CD4-positive, alpha-beta T cell treated with Interleukin-4 for 4 hours (primary cell): ENCODE results near the gene FCHSD2.
"Not testable (repeated sequence)": the region's sequence is repeated elsewhere in the genome, so short reads cannot be mapped to it uniquely, and the experiment has no call there.

Experiments used
- DNase-seq: peaks from one replicate; pipeline ENCODE4 v3.0.0-alpha.2; 2020

The FCHSD2 gene

DNA sequence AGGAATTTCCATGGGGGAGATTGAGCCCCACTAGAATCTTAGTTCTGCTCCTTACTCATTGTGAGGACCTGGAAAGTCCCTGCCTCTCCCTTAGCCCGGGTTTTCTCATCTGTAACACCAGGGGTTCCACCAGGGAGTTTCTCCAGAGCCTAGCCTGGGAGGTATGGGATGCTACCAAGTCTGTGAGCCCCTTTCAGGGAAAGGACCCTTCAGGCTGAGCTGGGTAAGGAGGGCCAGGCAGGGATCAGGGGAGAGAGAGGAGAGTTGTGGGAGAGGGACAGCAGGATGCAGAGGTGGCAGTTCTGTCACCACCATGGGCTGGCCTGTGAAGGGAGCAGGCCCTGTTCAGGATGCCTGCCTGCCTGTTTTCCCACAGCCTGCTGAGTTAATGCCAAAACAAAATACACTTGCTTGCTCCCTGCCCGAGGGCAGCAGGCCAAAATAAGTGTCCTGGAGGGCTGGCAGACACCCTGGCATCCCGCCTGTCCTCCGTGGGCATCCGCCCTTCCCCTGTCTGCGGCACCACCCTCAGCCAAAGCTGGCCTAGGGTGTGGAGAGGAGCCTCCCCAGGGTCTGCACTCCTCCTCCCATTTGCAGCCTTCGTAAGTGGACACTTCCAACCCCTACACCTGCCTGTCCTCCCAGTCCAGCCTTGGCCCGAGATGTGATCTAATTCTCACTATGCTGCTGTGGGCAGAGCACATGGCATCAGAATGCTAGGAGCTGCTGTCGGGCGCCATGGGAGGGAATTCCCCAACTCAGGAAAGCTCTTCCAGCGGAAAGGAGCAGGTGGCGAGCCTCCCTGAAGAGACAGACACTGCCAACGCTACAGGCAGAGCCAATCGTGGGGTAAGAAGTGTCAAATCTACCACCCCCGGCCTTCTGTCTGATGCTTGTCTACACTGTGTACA, 5.9 kb upstream of the FCHSD2 start:
- no peak for DNase-seq

DNA sequence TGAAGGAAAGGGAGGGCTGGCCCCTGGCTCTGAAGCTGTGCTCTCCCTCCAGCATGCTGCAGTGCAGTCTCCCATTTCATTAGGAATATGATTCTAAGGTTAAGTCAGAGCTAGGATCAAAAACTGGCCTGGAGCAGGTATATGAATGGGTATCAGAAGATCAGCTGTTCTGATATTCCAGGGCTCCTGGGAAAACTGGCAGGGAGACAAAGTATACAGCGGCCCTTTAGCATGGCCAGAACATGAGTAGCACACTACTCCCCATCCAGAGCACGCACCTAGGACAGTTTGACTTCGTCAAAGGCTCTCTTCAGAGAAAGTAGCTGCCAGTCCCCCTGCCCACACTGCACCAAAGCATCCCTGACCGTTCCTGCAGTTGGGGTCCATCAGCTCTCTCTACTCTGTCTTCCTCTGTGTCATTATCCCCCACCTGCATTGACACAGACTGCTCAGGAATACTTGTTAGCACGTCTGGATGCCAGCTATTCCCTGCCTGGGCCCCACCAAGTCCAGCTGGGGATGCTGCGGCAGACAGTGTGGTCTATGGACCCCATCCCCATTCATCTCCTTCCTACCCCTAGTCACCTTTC, 4.0 kb upstream of the FCHSD2 start:
- DNase-seq: no peak

DNA sequence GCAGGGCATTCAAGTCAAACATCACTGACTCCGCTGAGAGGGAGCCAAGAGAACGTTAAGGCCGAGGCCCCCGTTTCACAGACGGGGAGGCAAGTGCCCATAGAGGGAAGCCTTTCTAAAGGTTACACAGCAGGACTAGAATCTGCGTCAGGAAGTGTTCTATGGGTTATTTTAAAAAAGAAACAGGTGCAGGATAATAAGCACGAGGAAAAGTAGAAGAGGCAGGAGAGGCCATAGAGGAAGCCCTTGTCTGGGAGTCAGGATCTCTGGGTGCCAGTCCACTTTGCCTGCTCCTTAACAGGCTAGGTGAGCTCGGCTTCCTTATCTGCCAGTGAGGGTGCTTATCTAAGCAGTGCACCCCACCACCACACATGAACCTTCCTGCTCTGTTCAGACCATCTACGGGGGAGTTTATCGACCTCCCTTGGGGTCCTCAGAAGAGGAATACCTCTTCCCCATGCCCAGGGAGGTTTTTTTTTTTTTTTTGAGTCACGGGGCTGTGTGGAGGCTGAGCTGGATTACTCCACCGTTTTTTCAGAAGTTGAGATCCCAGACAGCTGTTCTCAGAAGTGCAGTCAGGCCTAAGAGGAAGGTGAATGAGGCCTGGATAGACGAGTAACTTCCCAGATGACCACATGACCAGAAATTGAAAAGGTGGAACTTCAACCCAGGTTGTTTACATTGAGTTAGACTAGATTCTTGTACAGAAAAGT, 1.2 kb upstream of the FCHSD2 start:
- no peak for DNase-seq

DNA sequence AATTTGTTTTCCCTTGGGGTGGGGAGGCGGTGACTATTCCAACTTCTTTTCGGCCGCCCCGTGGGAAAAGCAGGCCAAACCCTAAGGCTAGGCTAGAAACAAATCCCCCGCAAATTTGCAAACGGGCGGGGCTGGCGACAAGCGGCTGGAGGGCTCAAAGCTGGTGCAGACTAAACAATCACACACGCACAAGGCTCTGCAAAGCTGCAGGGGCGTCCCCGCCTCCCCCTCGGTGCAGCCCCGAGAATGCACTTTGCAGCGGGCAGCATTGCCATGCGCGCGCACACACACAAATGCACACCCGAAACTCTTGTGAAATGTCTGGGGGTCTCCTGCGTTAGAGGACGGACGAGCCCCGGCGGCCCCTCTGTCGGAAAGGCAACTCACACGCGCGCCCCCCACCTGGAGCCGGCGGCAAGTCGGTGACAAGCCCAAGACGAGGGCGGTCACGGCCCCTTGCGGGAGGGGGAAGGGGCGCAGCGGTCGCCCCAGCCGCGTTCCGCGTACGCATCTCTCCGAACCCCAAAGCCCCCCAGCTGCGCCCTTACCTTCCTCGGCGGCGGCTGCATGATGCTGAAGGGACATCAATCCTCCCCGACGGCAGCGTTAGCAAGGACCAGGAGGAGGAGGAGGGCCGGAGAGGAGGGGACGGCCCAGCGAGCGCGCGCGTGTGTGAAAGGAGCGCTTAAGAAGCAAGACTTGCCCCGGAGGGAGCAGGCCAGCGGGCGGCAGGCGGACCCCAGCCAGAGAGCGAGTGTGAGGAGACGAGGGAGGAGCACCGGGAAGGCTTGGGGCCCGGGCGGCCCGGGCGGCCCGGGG, 600 bp downstream of the FCHSD2 start:
- peak; percentile 52 for DNase-seq

DNA sequence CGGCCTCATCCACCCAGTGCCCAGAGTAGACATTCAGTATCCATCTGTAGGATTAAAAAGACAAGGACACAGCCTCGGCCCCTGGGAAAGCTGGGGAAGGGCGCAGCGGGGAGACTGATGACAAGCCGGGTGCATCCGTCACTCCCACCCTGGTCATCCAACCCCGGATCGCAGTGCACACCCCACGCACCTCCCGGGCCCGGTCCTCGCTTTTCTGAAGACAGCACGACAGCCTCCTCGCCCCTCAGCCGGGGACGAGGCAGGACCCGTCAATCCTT, 1.1 kb downstream of the FCHSD2 start:
- no peak for DNase-seq

DNA sequence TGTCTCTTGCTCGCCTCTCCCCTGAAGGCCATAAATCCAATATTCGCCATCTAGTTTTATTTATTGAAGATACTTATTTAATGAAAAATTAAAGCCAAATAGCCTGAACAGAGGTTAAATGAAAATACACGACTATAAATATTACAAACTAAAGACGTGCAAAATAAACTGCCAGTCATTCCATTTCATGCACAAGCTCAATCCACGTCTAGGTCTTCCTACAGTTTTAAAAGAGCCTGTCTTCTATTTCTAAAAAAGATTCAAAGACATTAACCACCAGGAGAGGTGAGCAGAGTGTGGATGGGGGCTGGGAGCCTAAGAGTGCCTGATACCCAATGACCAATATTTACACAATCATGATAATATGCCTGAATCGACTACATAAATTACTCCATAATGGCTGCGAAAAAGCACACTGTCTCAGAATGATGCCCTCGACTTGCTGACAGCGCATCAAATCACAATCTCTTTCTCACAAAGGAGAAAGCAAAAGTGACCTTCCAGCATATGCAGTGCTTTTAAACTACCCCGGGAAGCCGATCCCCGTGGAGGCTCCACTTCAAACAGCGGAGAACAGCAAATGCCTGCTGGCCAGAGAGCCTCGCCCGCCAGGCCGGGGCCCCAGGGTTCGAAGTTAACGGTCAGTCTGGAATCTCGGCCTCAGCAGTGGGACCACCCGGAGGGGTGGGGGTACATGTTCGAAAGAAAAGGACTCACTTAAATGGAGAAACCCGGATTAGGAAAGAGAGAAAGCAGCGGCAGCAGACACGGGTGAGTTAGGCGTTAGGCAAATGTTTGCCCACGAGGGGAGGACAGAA, 1.7 kb downstream of the FCHSD2 start:
- no peak for DNase-seq

DNA sequence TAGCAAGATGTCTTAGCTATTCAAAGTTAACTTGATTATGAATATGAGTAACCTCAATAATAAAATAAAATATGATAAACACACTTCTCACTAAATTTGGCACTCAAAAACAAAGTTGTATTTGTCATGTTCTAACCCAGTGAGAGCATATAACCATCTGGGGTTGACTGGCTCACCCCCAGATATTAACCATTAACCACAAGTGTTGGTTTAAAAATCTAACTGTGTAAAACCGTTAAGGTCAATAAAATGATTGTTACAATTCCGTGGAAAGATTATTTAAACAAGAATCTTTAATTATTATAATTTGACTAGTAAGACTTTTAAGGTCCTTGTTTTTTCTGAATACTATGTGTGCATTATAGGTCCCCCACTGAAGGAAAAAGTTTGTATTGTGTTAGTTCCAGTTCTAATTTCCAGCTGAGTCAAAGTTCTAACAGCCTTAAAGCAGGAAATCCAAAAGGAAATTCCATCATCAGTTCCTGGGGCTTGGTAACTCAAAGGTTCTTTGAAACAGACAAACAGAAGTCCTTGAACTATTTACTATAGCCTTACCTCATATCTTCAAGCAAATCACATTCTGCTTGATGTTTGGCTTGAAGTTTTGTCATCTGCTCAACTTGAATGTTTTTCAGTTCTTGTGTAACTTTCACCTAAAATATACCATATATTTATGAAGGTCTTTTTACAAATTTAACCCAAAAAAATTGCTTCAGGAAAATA, 2.5 kb downstream of the FCHSD2 start:
- peak; percentile 16 for DNase-seq

DNA sequence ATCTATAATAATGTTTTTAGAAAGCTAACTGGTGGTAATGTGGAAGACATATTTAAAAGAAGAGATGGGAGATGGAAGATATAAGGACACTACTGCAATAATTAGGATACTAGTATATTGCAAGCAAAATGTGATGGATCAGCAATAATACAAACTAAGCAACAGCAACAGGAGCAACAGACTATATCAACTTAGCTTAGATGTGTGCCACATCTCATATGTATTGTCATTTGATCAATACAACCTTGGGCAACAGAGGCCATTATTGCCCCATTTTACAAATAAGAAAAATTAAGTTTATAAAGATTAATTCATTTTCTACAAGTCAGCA, 4.2 kb downstream of the FCHSD2 start:
- no peak for DNase-seq

DNA sequence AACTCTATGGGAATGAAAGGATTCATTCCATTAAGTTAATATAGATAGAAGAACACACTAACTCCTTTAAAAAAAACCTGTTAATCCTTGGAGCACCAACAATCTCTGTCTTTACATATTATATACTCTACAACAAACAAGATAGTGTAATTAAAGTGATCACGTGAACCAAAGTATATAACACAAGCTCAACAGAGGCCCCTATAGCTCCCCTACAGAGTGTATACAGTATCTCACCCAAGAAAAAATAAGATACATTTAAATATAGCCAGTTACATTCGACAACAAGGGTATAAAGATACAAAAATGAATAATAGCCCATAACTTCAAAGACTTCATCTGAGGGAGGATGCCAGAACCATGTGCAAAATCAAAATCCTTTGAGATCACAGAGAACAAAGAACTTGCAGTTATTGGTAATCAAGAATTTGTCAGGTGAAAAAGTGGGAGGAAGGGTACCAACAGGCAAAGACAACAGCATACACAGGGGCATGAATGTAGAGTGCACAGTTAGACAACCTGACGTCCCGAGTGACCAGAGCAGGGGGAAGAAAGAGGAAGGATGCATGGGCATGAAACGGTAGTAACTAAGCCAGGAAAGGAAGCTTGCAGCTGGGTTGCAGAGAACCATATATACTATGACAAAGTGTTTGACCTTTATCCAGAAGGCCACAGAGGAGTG, 4.7 kb downstream of the FCHSD2 start:
- DNase-seq: no peak

DNA sequence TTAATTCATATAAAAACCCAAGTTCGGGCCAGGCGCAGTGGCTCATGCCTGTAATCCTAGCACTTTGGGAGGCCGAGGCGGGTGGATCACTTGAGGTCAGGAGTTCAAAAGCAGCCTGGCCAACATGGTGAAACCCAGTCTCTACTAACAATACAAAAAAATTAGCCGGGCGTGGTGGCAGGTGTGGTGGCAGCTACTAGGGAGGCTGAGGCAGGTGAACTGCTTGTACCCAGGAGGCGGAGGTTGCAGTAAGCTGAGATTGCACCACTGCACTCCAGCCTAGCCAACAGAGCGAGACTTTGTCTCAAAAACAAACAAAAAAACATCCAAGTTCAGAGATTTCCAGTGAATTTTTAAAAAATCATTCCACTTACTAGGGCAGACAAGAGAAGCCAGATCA, 5.4 kb downstream of the FCHSD2 start:
- DNase-seq: not testable (repeated sequence)

DNA sequence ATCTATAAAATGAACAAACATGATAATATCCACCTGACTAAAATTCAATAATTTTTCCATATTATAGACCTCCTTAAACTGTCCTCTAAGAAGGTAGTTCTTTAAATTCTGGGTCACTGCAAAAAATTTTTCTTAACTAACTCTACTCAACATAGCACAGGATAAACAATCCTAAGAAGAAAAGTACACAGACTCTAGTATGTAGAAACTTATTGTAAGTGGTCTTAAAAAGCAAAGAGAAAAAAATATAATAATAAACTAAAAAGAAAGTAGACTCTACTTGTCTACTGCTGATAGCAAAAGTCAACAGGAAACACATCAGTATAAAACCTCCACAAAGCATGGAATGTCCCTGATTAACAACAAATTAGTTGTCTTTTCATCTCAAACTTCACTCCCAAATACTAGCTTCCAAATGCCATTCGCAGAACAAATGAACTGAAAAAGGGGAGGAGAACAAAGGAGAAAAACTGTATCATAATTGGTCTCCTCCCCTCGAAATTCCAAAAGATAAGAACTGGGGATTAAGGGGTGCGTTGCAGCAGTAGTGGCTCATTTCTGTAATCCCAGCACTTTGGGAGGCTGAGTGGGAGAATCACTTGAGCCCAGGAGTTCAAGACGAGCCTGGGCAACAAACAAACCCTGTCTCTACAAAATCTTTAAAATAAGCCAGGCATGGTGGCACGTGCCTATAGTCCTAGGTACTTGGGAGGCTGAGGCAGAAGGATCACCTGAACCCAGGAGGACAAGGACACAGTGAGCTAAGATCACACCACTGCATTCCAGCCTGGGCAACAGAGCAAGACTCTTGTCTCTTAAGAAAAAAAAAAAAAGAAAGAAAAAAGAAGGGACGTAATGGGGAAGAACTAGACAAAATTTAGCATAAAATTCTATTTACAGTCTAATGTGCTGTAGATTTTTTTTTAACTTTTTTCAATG, 6.5 kb downstream of the FCHSD2 start:
- DNase-seq: no peak

DNA sequence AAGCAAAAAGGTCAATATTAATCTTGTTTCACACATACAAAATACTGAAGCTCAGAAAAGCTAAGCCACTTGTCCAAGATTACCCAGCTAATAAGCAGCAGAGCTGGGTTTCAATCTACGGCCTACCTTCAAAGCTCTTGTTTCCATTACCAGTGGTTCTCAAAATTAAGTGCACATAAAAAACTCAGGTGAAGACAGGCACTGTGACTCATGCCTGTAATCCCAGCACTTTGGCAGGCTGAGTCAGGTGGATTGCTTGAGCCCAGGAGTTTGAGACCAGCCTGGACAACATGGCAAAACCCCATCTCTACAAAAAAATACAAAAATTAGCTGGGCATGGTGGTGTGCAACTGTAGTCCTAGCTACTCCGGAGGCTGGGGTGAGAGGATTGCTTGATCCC, 9.8 kb downstream of the FCHSD2 start:
- not testable (repeated sequence) for DNase-seq

DNA sequence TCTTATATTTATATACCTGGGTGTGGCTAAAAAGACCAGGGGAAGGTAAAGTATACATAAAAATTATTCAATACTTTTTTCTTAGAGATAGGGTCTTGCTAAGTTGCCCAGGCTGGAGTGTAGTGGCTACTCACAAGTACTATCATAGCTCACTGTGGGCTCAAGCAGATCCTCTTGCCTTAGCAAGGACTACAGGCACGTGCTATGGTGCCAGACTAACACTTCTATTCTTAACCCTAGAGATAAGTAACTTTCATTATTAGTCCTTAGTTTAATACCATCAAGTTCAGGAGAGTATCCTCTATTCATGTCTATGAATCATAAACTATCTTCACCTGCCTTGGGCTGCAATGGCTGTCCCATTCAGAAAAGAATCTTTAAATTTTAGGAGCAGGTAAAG, 11.9 kb downstream of the FCHSD2 start:
- no peak for DNase-seq

DNA sequence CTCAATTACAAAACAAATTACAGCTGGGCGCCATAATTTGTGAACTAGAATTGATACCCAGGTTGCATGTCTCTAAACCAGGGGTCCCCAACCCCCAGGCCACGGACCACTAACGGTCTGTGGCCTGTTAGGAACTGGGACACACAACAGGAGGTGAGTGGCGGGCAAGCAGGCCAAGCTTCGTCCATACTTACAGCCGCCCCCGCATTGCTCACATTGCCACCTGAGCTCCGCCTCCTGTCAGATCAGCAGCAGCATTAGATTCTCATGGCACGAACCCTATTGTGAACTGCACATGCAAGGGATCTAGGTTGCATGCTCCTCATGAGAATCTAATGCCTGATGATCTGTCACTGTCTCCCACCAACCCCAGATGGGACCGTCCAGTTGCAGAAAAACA, 12.9 kb downstream of the FCHSD2 start:
- DNase-seq: no peak

DNA sequence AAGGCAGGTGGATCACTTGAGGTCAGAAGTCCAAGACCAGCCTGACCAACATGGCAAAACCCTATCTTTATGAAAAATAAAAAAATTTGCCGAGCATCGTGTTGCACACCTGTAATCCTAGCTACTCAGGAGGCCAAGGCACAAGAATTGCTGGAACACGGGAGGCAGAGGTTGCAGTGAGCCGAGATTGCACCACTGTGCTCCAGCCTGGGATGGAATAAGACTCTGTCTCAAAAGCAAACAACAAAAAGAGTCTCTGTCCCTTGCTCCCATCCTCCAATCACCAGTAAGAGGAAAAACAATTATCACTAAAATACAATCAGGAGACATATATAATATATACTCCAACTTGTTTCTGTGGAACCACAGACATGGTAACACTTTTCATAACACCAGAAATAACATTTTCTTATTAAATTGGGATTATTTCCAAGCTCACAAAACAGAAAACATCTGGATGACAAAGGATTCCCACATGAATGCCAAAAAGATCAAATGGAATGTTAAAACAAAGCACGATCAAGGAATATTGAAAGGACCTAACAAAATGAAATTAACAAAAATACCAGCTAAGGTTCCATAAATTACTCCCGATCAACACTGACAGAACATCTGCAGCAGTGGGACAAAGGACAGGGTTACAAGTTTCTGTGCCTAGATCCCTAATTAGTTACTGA, 15.2 kb downstream of the FCHSD2 start:
- DNase-seq: no peak

DNA sequence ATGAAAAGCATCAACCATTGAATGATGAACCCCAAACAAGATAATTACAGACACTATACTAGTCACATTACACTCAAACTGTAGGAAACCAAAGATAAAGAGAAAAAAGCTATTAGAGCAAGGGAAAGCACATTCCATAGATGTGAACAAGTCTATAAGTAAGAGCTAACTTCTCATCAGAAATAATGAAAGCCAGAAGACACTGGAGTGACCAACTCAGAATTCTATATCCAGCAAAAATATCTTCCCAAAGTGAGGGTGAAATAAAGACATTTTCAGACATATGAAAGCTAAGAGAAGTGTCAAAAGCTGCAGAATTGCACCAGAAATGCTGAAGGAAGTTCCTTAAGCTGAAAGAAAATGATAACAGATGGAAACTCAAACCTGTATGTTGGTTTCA, 17.3 kb downstream of the FCHSD2 start:
- no peak for DNase-seq

DNA sequence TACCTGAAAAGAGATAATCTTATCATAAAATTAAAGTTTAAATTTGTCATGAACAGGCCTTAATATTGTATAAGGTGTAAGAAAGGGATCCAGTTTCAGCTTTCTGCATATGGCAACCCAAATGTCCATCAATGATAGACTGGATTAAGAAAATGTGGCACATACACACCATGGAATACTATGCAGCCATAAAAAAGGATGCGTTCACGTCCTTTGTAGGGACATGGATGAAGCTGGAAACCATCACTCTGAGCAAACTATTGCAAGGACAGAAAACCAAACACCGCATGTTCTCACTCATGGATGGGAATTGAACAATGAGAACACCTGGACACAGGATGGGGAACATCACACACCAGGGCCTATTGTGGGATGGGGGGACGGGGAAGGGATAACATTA, 18.2 kb downstream of the FCHSD2 start:
- DNase-seq: not testable (repeated sequence)

DNA sequence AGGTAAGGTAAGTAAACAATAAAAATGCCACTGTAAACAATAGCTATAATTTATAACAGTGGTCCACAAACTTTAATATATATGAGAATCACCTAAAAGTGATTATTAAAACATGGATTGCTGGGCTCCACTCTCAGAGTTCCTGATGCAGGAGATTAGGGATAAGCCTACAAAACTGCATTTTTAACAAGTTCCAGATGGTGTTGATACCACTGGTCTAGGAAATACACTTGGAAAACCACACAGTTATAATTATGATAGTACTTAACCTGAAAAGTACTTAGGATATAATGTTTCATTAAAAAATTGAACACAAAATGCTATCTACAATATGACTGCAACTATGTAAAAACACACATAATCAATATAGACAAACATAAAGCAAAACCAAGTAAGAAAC, 20.4 kb downstream of the FCHSD2 start:
- no peak for DNase-seq

DNA sequence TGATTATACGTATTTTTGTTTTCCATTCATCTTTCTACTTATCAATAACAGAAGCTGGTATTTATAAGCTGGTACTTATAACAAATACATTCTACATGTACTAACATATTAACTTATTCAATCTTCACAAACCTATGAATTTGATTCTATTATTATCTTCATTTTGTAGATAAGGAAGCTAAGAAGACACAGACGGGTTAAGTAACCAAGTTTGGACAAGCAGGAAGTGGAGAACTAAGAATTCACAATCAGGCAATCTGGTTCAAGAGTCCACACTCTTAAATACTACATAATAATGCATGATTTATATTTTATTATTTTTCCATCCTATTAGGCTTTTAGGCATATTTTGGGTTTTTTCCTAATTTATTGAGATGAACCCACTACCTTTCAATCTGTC, 25.0 kb downstream of the FCHSD2 start:
- no peak for DNase-seq

DNA sequence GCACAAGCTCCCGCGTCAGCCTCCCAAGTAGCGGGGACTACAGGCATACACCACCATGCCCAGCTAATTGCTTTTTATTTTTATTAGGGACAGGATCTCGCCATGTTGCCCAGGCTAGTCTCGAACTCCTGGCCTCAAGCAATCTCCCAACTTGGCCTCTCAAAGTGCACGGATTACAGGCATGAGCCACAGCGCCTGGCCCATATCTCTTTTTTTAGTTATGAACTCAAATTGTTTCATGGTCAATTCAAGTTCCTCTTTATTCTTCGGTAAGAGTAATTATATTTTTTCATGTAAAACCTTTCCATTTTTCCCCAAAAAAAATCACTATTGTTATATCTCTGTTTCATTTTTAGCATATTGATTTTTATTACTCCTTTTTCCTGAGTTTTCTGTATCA, 25.5 kb downstream of the FCHSD2 start:
- no peak for DNase-seq
